Renal cortical epithelial cell (primary cell): ENCODE data around the gene HRH4. TPM values are rescaled to one million over a fixed set of nuclear protein-coding genes. Genes with fewer than 3 reads are reported as not detected.

ENCODE experiments used
- DNase-seq: peaks from one replicate; pipeline ENCODE4 v3.0.0-alpha.2; 2011; ENCODE audit warnings: low read depth
- total RNA-seq: library from RNA; depleted of rRNA; stranded (reverse); fragments of >200 nt; gene quantifications from 2 replicates; pipeline ENCODE4 v1.2.3, GENCODE V29; 2014

The HRH4 gene
- total RNA-seq, 1 donor from 2014 or later, result 0.05 TPM

- DNase-seq, result no peak
Observed at GRCh38 chr18:24506175-24506574, 45.7 kb downstream of the HRH4 start.

GRCh38 chr18:24509435-24509834, 49.0 kb downstream of the HRH4 start:
- DNase-seq, result no peak

DNA sequence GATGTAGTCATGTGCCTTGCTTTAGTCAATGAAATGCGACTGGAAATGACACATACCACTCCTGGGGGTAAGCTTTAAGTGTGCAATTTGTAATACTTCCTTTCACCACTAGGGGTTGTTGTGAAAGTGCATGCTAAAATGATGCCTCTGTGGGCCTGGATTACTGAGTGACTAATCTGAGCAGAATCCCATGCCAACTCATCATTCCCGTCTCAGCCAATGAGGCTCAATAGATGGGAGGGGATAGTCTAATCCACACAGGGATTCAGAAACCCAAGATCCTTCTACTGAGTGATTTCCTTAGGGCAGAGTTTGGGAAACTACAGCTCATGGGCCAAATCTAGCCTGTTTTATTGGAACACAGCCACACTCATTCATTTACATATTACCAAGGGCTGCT, 54.0 kb downstream of the HRH4 start:
- peak; percentile 55 for DNase-seq

- no peak for DNase-seq
Observed at GRCh38 chr18:24515721-24516120, 55.3 kb downstream of the HRH4 start.

- no peak for DNase-seq
Observed at GRCh38 chr18:24516261-24516660, 55.8 kb downstream of the HRH4 start.

GRCh38 chr18:24517554-24517953, 57.1 kb downstream of the HRH4 start:
- DNase-seq, result no peak

- DNase-seq, result no peak
Observed at GRCh38 chr18:24518596-24518995, 58.2 kb downstream of the HRH4 start.

Other genes with a start within 250 kb of the HRH4 start
- gene OSBPL1A, start 62.8 kb upstream of the HRH4 start, total RNA-seq, result 21.2 and 35.1 TPM in 2 replicates
- 34.2 and 36.5 TPM in 2 replicates for gene IMPACT, start 34.0 kb upstream of the HRH4 start, total RNA-seq